IMR-90 (cell line): ENCODE results near the gene FXYD4. TPM values are rescaled to one million over a fixed set of nuclear protein-coding genes. Genes with fewer than 3 reads are reported as not detected.

Experiments used
- ATAC-seq: fragments of 200-7000 bp; cut with Tn5 transposase; 2 replicates; pipeline ENCODE4 v1.9.1; 2020; ENCODE audit warnings: low read depth, mild to moderate bottlenecking, moderate library complexity
- BruUV-seq: library from RNA; stranded (reverse); fragments of 400-500 nt; replicated peaks from 2 replicates; lab custom pipeline; 2021; lab: Mats Ljungman, UMichigan
- CTCF ChIA-PET: fragments of 300-600 bp; formaldehyde crosslinking; extraction: SDS; loops from one replicate; lab custom pipeline; 2021; ENCODE audit warnings: antibody characterized with exemption; lab: Yijun Ruan, JAX
- POLR2A ChIA-PET: fragments of 300-600 bp; sonication (Branson Sonifier 250); formaldehyde crosslinking; loops from one replicate; lab custom pipeline; 2022; ENCODE audit warnings: antibody characterized with exemption; ENCODE audit not compliant: unreplicated experiment; lab: Charles Lee
- DNase-seq: peaks from one replicate; pipeline ENCODE4 v3.0.0; 2013
- H2AFZ ChIP-seq: replicated peaks from 2 replicates; pipeline ENCODE3; 2013; ENCODE audit warnings: low read length, mild to moderate bottlenecking; ENCODE audit not compliant: poor library complexity
- H2AK5ac ChIP-seq: 2 replicates; pipeline ENCODE4 v1.6.1; 2013; ENCODE audit warnings: low read depth, low read length, inconsistent platforms
- H2AK9ac ChIP-seq: replicated peaks from 2 replicates; pipeline ENCODE3; 2013; ENCODE audit warnings: mild to moderate bottlenecking, low read depth, low read length, moderate library complexity; ENCODE audit not compliant: poor library complexity
- H2BK120ac ChIP-seq: 2 replicates; pipeline ENCODE4 v1.6.1; 2013; ENCODE audit warnings: low read depth, low read length, inconsistent platforms
- H2BK15ac ChIP-seq: 3 replicates; pipeline ENCODE4 v1.6.1; 2013; ENCODE audit warnings: low read depth, low read length, inconsistent platforms
- H2BK20ac ChIP-seq: 2 replicates; pipeline ENCODE4 v1.6.1; 2013; ENCODE audit warnings: low read depth, mild to moderate bottlenecking, inconsistent platforms, low read length, moderate library complexity
- H2BK5ac ChIP-seq: 2 replicates; pipeline ENCODE4 v1.6.1; 2013; ENCODE audit warnings: mild to moderate bottlenecking, low read depth, low read length, inconsistent platforms; ENCODE audit not compliant: poor library complexity, severe bottlenecking
- H3K14ac ChIP-seq: replicated peaks from 2 replicates; pipeline ENCODE4 v1.6.1; 2013; ENCODE audit warnings: low read depth, low read length, inconsistent platforms
- H3K18ac ChIP-seq: 2 replicates; pipeline ENCODE4 v1.6.1; 2013; ENCODE audit warnings: low read depth, low read length, control low read depth
- H3K23ac ChIP-seq: 2 replicates; pipeline ENCODE4 v1.6.1; 2013; ENCODE audit warnings: low read depth, low read length, inconsistent platforms
- H3K27ac ChIP-seq: 2 replicates; pipeline ENCODE4 v1.5.1; 2013; ENCODE audit warnings: mild to moderate bottlenecking, control low read depth, low read length; ENCODE audit not compliant: insufficient read depth
- H3K27me3 ChIP-seq: 2 replicates; pipeline ENCODE4 v1.6.1; 2013; ENCODE audit warnings: low read length; ENCODE audit not compliant: control insufficient read depth, insufficient read depth
- H3K36me3 ChIP-seq: 2 replicates; pipeline ENCODE4 v1.6.1; 2013; ENCODE audit warnings: low read length, mixed read lengths; ENCODE audit not compliant: control insufficient read depth, insufficient read depth
- H3K4ac ChIP-seq: 2 replicates; pipeline ENCODE4 v1.6.1; 2013; ENCODE audit warnings: low read depth, low read length, inconsistent platforms
- H3K4me1 ChIP-seq: 2 replicates; pipeline ENCODE4 v1.6.1; 2013; ENCODE audit warnings: low read length, mixed read lengths; ENCODE audit not compliant: control insufficient read depth, insufficient read depth
- H3K4me2 ChIP-seq: 2 replicates; pipeline ENCODE4 v1.6.1; 2013; ENCODE audit warnings: low read depth, mild to moderate bottlenecking, control low read depth, low read length, moderate library complexity
- H3K4me3 ChIP-seq: 2 replicates; pipeline ENCODE4 v1.5.1; 2013; ENCODE audit warnings: low read depth, mild to moderate bottlenecking, control low read depth, low read length, moderate library complexity; ENCODE audit not compliant: insufficient read depth
- H3K56ac ChIP-seq: 2 replicates; pipeline ENCODE4 v1.6.1; 2013; ENCODE audit warnings: low read length, inconsistent platforms; ENCODE audit not compliant: insufficient read depth; ENCODE audit errors: extremely low read depth
- H3K79me1 ChIP-seq, 2 experiments: 2 replicates each; pipeline ENCODE4 v1.6.1; 2013; ENCODE audit warnings: low read length in 2 of 2, inconsistent platforms in 1 of 2, low read depth in 1 of 2
- H3K9ac ChIP-seq: 2 replicates; pipeline ENCODE4 v1.6.1; 2013; ENCODE audit warnings: low read depth, low read length, control low read depth
- H3K9me1 ChIP-seq: 2 replicates; pipeline ENCODE4 v1.6.1; 2013; ENCODE audit warnings: low read length, inconsistent platforms; ENCODE audit not compliant: insufficient read depth
- H3K9me3 ChIP-seq: 2 replicates; pipeline ENCODE4 v1.6.1; 2013; ENCODE audit warnings: low read length; ENCODE audit not compliant: control insufficient read depth, insufficient read depth
- H4K20me1 ChIP-seq: 2 replicates; pipeline ENCODE4 v1.6.1; 2013; ENCODE audit warnings: low read length, inconsistent platforms; ENCODE audit not compliant: insufficient read depth
- H4K5ac ChIP-seq: 2 replicates; pipeline ENCODE4 v1.6.1; 2013; ENCODE audit warnings: mild to moderate bottlenecking, low read depth, low read length, control low read depth
- H4K8ac ChIP-seq, 2 experiments: 2 replicates each; pipeline ENCODE4 v1.6.1; 2013; ENCODE audit warnings: low read depth in 2 of 2, low read length in 2 of 2, control low read depth in 1 of 2, inconsistent platforms in 1 of 2
- H4K91ac ChIP-seq: 2 replicates; pipeline ENCODE4 v1.6.1; 2013; ENCODE audit warnings: low read depth, low read length, inconsistent platforms; ENCODE audit not compliant: insufficient read depth
- BHLHE40 ChIP-seq: fragments of 150-350 bp; IDR thresholded peaks from 2 replicates; pipeline ENCODE4 v1.6.1; 2016; ENCODE audit warnings: mild to moderate bottlenecking, low read depth, low read length
- CEBPB ChIP-seq: IDR thresholded peaks from 2 replicates; pipeline ENCODE4 v1.6.1; 2012; ENCODE audit warnings: low read depth, low read length, improper control_type of control experiment
- CHD1 ChIP-seq: IDR thresholded peaks from 2 replicates; pipeline ENCODE4 v1.6.1; 2012; ENCODE audit warnings: low read depth, low read length, improper control_type of control experiment
- CTCF ChIP-seq: conservative IDR thresholded peaks from 2 replicates; pipeline ENCODE4 v1.5.1; 2012; ENCODE audit warnings: mild to moderate bottlenecking, low read depth, low read length, improper control_type of control experiment
- ELK1 ChIP-seq: fragments of 150-350 bp; IDR thresholded peaks from 2 replicates; pipeline ENCODE4 v1.6.1; 2016; ENCODE audit warnings: low read depth, mild to moderate bottlenecking, low read length, moderate library complexity, borderline replicate concordance
- FOS ChIP-seq: fragments of 150-350 bp; IDR thresholded peaks from 2 replicates; pipeline ENCODE4 v1.6.1; 2016; ENCODE audit warnings: low read depth, low read length
- MAFK ChIP-seq: IDR thresholded peaks from 2 replicates; pipeline ENCODE4 v1.6.1; 2012; ENCODE audit warnings: low read depth, low read length, improper control_type of control experiment
- MAZ ChIP-seq: IDR thresholded peaks from 2 replicates; pipeline ENCODE4 v1.6.1; 2012; ENCODE audit warnings: low read depth, mild to moderate bottlenecking, low read length, improper control_type of control experiment, moderate library complexity, borderline replicate concordance
- MXI1 ChIP-seq: IDR thresholded peaks from 2 replicates; pipeline ENCODE4 v1.6.1; 2012; ENCODE audit warnings: low read depth, mild to moderate bottlenecking, low read length, moderate library complexity, borderline replicate concordance
- NFE2L2 ChIP-seq: fragments of 150-350 bp; IDR thresholded peaks from 2 replicates; pipeline ENCODE4 v1.6.1; 2016; ENCODE audit warnings: low read depth, mild to moderate bottlenecking, low read length
- POLR2A ChIP-seq: IDR thresholded peaks from 2 replicates; pipeline ENCODE4 v1.6.1; 2012; ENCODE audit warnings: mild to moderate bottlenecking, low read depth, low read length
- RAD21 ChIP-seq: IDR thresholded peaks from 2 replicates; pipeline ENCODE4 v1.6.1; 2012; ENCODE audit warnings: low read length, improper control_type of control experiment
- RCOR1 ChIP-seq: IDR thresholded peaks from 2 replicates; pipeline ENCODE4 v1.6.1; 2012; ENCODE audit warnings: mild to moderate bottlenecking, low read length, improper control_type of control experiment; ENCODE audit not compliant: insufficient replicate concordance
- RFX5 ChIP-seq: IDR thresholded peaks from 2 replicates; pipeline ENCODE4 v1.8.0; 2012; ENCODE audit warnings: low read depth, mild to moderate bottlenecking, low read length, moderate library complexity
- SMC3 ChIP-seq: fragments of 150-350 bp; IDR thresholded peaks from 2 replicates; pipeline ENCODE4 v1.6.1; 2016; ENCODE audit warnings: low read depth, mild to moderate bottlenecking, antibody characterized with exemption, low read length, moderate library complexity
- USF2 ChIP-seq: fragments of 150-350 bp; IDR thresholded peaks from 2 replicates; pipeline ENCODE4 v1.6.1; 2017; ENCODE audit warnings: mild to moderate bottlenecking, antibody characterized with exemption, low read length, low read depth
- WGBS, 2 experiments: methylation state at CpG; one replicate each; pipeline versions ENCODE4 v1.1.5 to v1.1.7; 2013; ENCODE audit warnings: missing lambda C conversion rate in 2 of 2; ENCODE audit not compliant: insufficient read length in 1 of 2; ENCODE audit errors: extremely low coverage in 2 of 2; 5-methylcytosine and 5-hydroxymethylcytosine counted together
- dilution Hi-C: fragments of 300-500 bp; cut with HindIII; formaldehyde crosslinking; loops from one replicate; pipeline ENCODE4 v1.14.3; 2018; ENCODE audit warnings: low sequenced_read_pairs; ENCODE audit not compliant: unreplicated experiment
- in situ Hi-C: fragments of 300-500 bp; cut with MboI; formaldehyde crosslinking; loops from 3 replicates; pipeline ENCODE4 v1.14.3; 2019; ENCODE audit warnings: low sequenced_read_pairs, inconsistent platforms, mixed read lengths
- intact Hi-C: fragments of 100-400 bp; cut with micrococcal nuclease; formaldehyde crosslinking; loops from 2 replicates; pipeline ENCODE4 v1.10.0; 2022
- polyA plus RNA-seq, 3 experiments: library from polyadenylated mRNA; depleted of rRNA; stranded (reverse); fragments of >200 nt; gene quantifications; 2 replicates each; pipeline ENCODE4 v1.2.3, GENCODE V29; 2012; ENCODE audit warnings: low replicate concordance in 1 of 3
- total RNA-seq: library from RNA; depleted of rRNA; stranded (reverse); fragments of >200 nt; gene quantifications from 2 replicates; pipeline ENCODE4 v1.2.3, GENCODE V29; 2012

Gene FXYD4
- total and polyA plus RNA-seq, 2 of the 4 experiments (the other 2 are of a cell fraction), result not detected

GRCh38 chr10:43336641-43337318 is 34.7 kb upstream of the FXYD4 start:
- H2AFZ ChIP-seq, result no peak overlapping the region
- intact Hi-C loops, result no loop called here
- no peak overlapping the region for H3K4me3 ChIP-seq
- no peak overlapping the region for H2BK120ac ChIP-seq
- H2BK15ac ChIP-seq, result no peak overlapping the region
- H2BK20ac ChIP-seq, result no peak overlapping the region
- no peak overlapping the region for H3K9ac ChIP-seq
- no peak overlapping the region for H3K27ac ChIP-seq
- no peak overlapping the region for H2AK9ac ChIP-seq
- no peak for TF ChIP-seq NFE2L2
- no peak for TF ChIP-seq CTCF
- no peak for TF ChIP-seq RCOR1
- TF ChIP-seq FOS, result no peak
- no peak for TF ChIP-seq CHD1
- no peak for TF ChIP-seq MAFK
- TF ChIP-seq RAD21, result no peak
- no peak for TF ChIP-seq POLR2A
- TF ChIP-seq MXI1, result no peak
- no peak for TF ChIP-seq ELK1
- no peak for TF ChIP-seq RFX5
- TF ChIP-seq CEBPB, result no peak
- TF ChIP-seq SMC3, result no peak
- no peak for TF ChIP-seq MAZ
- no peak for TF ChIP-seq BHLHE40
- TF ChIP-seq USF2, result no peak
- in situ Hi-C loops, result no loop called here
- BruUV-seq, result no TSS peak
- H4K5ac ChIP-seq, result no peak overlapping the region
- H4K8ac ChIP-seq, result no peak overlapping the region
- ChIA-PET POLR2A (no interaction called here), CTCF (no interaction called here)
- H3K4me1 ChIP-seq, result no peaks in the 10 kb centered on the region
- H3K14ac ChIP-seq, result no peak overlapping the region
- no peak overlapping the region for H3K18ac ChIP-seq
- H2AK5ac ChIP-seq, result no peak overlapping the region
- H3K23ac ChIP-seq, result no peak overlapping the region
- DNase-seq, result no peak
- no peak overlapping the region for H4K91ac ChIP-seq
- H3K36me3 ChIP-seq, result no peaks in the 10 kb centered on the region
- no peaks in the 10 kb centered on the region for H3K79me1 ChIP-seq
- 67% methylated on average over 3 of the region's 9 CpGs; no CpG with 5 or more reads in 1 of the 2 experiments for WGBS, 2 experiments
- dilution Hi-C loops, result no loop called here
- no peaks in the 10 kb centered on the region for H4K20me1 ChIP-seq
- H3K4ac ChIP-seq, result no peak overlapping the region
- no peaks in the 10 kb centered on the region for H3K9me1 ChIP-seq
- no peak overlapping the region for H3K4me2 ChIP-seq
- H3K27me3 ChIP-seq, result peaks cover 21% of the 10 kb centered on the region
- no peak overlapping the region for H2BK5ac ChIP-seq
- no peak overlapping the region for H3K56ac ChIP-seq
- no peaks in the 10 kb centered on the region for H3K9me3 ChIP-seq
- no peak for ATAC-seq
